Measurements from ENCODE around the gene DHRS11. TPM values are rescaled to one million over a fixed set of nuclear protein-coding genes. Genes with fewer than 3 reads are reported as not detected.

DHRS11 gene
- total RNA-seq, 1 experiment from 2014 or later: 38.0 TPM

DNA sequence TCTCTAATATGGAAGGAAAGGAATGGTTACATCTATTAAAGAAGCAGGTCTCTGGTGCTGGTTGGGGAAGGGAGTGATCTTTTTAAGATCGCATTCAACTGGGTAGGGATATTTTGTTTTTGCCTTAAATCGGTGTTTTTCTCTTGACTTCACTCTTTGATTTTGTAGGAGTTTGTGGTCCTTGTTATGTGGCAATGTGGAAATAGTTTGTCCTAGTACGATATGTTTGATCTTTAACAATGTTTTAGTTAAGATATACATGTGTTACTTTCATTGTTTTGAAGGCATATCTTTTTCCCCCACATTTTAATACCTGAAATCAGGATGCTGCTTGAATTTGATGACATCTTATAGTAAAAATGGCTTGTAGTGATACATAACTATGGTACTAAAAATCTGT is 38.2 kb upstream of the DHRS11 start:
- no peak for TF ChIP-seq ZSCAN18 (CRISPR knock-in tag; IDR thresholded peaks at IDR 0.05)
- no peak for TF ChIP-seq ZNF317 (CRISPR knock-in tag; IDR thresholded peaks at IDR 0.05; ENCODE audit: borderline replicate concordance, low read depth)
- no peak for TF ChIP-seq GTF2I (CRISPR knock-in tag; conservative IDR thresholded peaks at IDR 0.05)
- TF ChIP-seq, protein P1, sequence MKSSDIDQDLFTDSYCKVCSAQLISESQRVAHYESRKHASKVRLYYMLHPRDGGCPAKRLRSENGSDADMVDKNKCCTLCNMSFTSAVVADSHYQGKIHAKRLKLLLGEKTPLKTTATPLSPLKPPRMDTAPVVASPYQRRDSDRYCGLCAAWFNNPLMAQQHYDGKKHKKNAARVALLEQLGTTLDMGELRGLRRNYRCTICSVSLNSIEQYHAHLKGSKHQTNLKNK (CRISPR knock-in tag; IDR thresholded peaks at IDR 0.05): no peak
- TF ChIP-seq ZNF263 (CRISPR knock-in tag; IDR thresholded peaks at IDR 0.05; ENCODE audit: low read depth): no peak
- TF ChIP-seq CBFB (CRISPR knock-in tag; IDR thresholded peaks at IDR 0.05; ENCODE audit: low read depth): no peak
- TF ChIP-seq JUN (CRISPR knock-in tag; IDR thresholded peaks at IDR 0.05): no peak
- TF ChIP-seq AR (CRISPR knock-in tag; IDR thresholded peaks at IDR 0.05): no peak
- no peak for TF ChIP-seq ZNF671 (CRISPR knock-in tag; IDR thresholded peaks at IDR 0.05)
- no peak for TF ChIP-seq IRF1 (CRISPR knock-in tag; IDR thresholded peaks at IDR 0.05)
- Mint-ChIP-seq H3K27me3 (ENCODE audit: low read depth) (no peaks in the 10 kb centered on the region), H3K36me3 (peaks cover 21% of the 10 kb centered on the region), H3K9me3 (no peaks in the 10 kb centered on the region), H3K27ac (peak overlapping the region; percentile 71; the same call in 1 of the 2 replicates), H3K4me1 (no peaks in the 10 kb centered on the region), H3K4me3 (no peak overlapping the region)
- no peak for ATAC-seq
- ChIA-PET POLR2A (no interaction called here), CTCF (no interaction called here)
- DNase-seq (ENCODE audit: low spot score): no peak

DNA sequence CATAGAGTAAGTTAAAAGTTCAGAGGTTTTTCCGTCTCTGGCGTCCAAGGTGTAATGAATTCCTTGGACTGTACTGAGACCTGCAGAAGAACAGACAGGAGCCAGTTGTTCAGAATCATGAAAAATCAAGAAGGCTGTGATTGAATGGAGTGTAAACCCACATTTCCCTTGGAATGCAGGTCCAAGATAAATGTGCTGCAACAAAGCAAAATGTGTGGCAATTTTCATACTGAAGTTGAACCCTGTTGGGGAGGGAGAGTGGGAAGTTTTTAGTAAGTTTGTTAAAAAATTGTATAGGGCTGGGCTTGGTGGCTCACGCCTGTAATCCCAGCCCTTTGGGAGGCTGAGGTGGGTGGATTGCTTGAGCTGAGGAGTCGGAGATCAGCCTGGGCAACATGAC is 25.6 kb upstream of the DHRS11 start:
- H3K27me3 Mint-ChIP-seq (ENCODE audit: low read depth): no peaks in the 10 kb centered on the region
- ChIA-PET POLR2A (no interaction called here), CTCF (interaction anchor here (0.6 kb wide), 1 partner anchor 36 kb away, joined by 3 read pairs; the partner anchor contains the start of gene MRM1)
- H3K27ac Mint-ChIP-seq: no peak overlapping the region
- H3K36me3 Mint-ChIP-seq: peaks cover 34% of the 10 kb centered on the region
- H3K4me3 Mint-ChIP-seq: no peak overlapping the region
- TF ChIP-seq ELF4 (CRISPR knock-in tag; IDR thresholded peaks at IDR 0.05; ENCODE audit: low read depth) (no peak), KAT7 (CRISPR knock-in tag; IDR thresholded peaks at IDR 0.05; ENCODE audit: borderline replicate concordance) (no peak), FOXK1 (CRISPR knock-in tag; IDR thresholded peaks at IDR 0.05) (no peak), ETV6 (CRISPR knock-in tag; IDR thresholded peaks at IDR 0.05) (no peak), GTF2I (CRISPR knock-in tag; conservative IDR thresholded peaks at IDR 0.05) (no peak), JAZF1 (CRISPR knock-in tag; IDR thresholded peaks at IDR 0.05) (no peak), NFE2L1 (CRISPR knock-in tag; IDR thresholded peaks at IDR 0.05) (no peak), NR1H2 (CRISPR knock-in tag; IDR thresholded peaks at IDR 0.05) (no peak), GRHL2 (CRISPR knock-in tag; IDR thresholded peaks at IDR 0.05; ENCODE audit: insufficient replicate concordance, severe bottlenecking) (no peak), NR3C1 (CRISPR knock-in tag; conservative IDR thresholded peaks at IDR 0.05; ENCODE audit: low read depth) (no peak), ESRRA (CRISPR knock-in tag; IDR thresholded peaks at IDR 0.05; ENCODE audit: borderline replicate concordance) (no peak), ZNF219 (CRISPR knock-in tag; IDR thresholded peaks at IDR 0.05; ENCODE audit: borderline replicate concordance) (no peak), PRRX2 (CRISPR knock-in tag; IDR thresholded peaks at IDR 0.05) (no peak)
- TF ChIP-seq, protein P2, sequence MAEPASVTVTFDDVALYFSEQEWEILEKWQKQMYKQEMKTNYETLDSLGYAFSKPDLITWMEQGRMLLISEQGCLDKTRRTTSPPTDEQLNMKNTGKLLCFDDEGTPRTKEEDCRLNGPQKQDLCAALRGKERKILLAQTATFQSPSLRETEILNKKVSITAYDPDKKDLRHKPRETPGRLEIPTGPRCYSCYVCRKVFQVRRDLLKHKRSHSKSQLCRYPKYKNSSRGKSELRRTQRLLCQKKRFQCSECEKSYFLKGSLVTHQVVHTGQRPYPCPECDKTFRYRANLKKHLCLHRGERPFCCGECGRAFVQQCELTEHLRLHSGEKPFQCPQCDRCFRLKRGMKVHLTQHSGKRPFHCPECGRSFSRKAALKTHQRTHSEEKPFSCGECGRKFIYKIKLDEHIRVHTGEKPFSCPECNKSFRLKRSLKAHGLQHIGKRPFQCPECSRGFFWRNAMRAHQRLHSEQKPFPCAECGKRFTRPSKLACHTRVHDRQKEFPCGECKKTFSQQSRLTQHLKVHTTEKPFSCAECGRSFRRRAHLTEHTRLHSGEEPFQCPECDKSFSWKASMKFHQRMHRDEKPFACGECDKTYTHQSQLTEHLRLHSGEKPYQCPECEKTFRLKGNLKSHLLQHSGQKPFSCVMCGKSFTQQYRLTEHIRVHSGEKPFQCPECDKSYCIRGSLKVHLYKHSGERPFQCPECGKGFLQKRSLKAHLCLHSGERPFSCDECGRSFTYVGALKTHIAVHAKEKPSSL (CRISPR knock-in tag; conservative IDR thresholded peaks at IDR 0.05): no peak
- TF ChIP-seq, protein P3, sequence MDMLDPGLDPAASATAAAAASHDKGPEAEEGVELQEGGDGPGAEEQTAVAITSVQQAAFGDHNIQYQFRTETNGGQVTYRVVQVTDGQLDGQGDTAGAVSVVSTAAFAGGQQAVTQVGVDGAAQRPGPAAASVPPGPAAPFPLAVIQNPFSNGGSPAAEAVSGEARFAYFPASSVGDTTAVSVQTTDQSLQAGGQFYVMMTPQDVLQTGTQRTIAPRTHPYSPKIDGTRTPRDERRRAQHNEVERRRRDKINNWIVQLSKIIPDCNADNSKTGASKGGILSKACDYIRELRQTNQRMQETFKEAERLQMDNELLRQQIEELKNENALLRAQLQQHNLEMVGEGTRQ (CRISPR knock-in tag; IDR thresholded peaks at IDR 0.05): no peak
- TF ChIP-seq, protein P4, sequence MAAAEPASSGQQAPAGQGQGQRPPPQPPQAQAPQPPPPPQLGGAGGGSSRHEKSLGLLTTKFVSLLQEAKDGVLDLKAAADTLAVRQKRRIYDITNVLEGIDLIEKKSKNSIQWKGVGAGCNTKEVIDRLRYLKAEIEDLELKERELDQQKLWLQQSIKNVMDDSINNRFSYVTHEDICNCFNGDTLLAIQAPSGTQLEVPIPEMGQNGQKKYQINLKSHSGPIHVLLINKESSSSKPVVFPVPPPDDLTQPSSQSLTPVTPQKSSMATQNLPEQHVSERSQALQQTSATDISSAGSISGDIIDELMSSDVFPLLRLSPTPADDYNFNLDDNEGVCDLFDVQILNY (CRISPR knock-in tag; IDR thresholded peaks at IDR 0.05): no peak
- DNase-seq (ENCODE audit: low spot score): no peak
- ATAC-seq: no peak
- no peaks in the 10 kb centered on the region for H3K4me1 Mint-ChIP-seq
- H3K9me3 Mint-ChIP-seq: no peaks in the 10 kb centered on the region

All from WTC11 (cell line).